ENCODE results near the gene PLXNA2.

PLXNA2 gene

GRCh38 chr1:208139434-208140045 lies 104.6 kb downstream of the PLXNA2 start:
- peak; percentile 84 for DNase-seq

- DNase-seq = no peak
Measured at GRCh38 chr1:208137193-208137592, 107.0 kb downstream of the PLXNA2 start.

GRCh38 chr1:208136459-208137182 lies 107.6 kb downstream of the PLXNA2 start:
- no peak for DNase-seq

GRCh38 chr1:208135354-208135753 lies 108.8 kb downstream of the PLXNA2 start:
- no peak for DNase-seq

- no peak for DNase-seq
Measured at GRCh38 chr1:208134491-208134890, 109.7 kb downstream of the PLXNA2 start.

- no peak for DNase-seq
Measured at GRCh38 chr1:208133355-208133754, 110.8 kb downstream of the PLXNA2 start.

GRCh38 chr1:208132287-208132882 lies 111.8 kb downstream of the PLXNA2 start:
- DNase-seq = peak; percentile 92

- no peak for DNase-seq
Measured at GRCh38 chr1:208131621-208132286, 112.4 kb downstream of the PLXNA2 start.

GRCh38 chr1:208129487-208129886 lies 114.7 kb downstream of the PLXNA2 start:
- DNase-seq = no peak

GRCh38 chr1:208129060-208129459 lies 115.1 kb downstream of the PLXNA2 start:
- DNase-seq = no peak

GRCh38 chr1:208127792-208128529 lies 116.2 kb downstream of the PLXNA2 start:
- DNase-seq = peak; percentile 22

GRCh38 chr1:208127284-208127683 lies 116.9 kb downstream of the PLXNA2 start:
- DNase-seq = no peak

GRCh38 chr1:208126108-208126507 lies 118.1 kb downstream of the PLXNA2 start:
- no peak for DNase-seq

- DNase-seq = no peak
Measured at GRCh38 chr1:208122612-208123358, 121.4 kb downstream of the PLXNA2 start.

GRCh38 chr1:208121813-208122364 lies 122.3 kb downstream of the PLXNA2 start:
- peak; percentile 89 for DNase-seq

GRCh38 chr1:208120431-208120790 lies 123.8 kb downstream of the PLXNA2 start:
- no peak for DNase-seq

GRCh38 chr1:208118841-208119606 lies 125.2 kb downstream of the PLXNA2 start:
- DNase-seq = peak; percentile 35

- peak; percentile 38 for DNase-seq
Measured at GRCh38 chr1:208118306-208118705, 125.9 kb downstream of the PLXNA2 start.

GRCh38 chr1:208117826-208118225 lies 126.4 kb downstream of the PLXNA2 start:
- no peak for DNase-seq

- no peak for DNase-seq
Measured at GRCh38 chr1:208117409-208117808, 126.8 kb downstream of the PLXNA2 start.
